Duodenal mucosa (tissue), 2 donors: ENCODE measurements around the gene SLC38A3.

Experiments used
- H3K27ac ChIP-seq: one replicate; pipeline ENCODE4 v1.7.0; 2013; ENCODE audit warnings: low read depth, low read length
- H3K27me3 ChIP-seq, 2 donors: one replicate each; pipeline ENCODE4 v1.7.0; 2013; ENCODE audit warnings: low read length in 2 of 2, control low read depth in 1 of 2; ENCODE audit not compliant: insufficient read depth in 2 of 2, control insufficient read depth in 1 of 2
- H3K36me3 ChIP-seq, 2 donors: one replicate each; pipeline ENCODE4 v1.7.0; 2013; ENCODE audit warnings: low read length in 2 of 2, control low read depth in 1 of 2; ENCODE audit not compliant: insufficient read depth in 2 of 2, control insufficient read depth in 1 of 2
- H3K4me1 ChIP-seq, 2 donors: one replicate each; pipeline ENCODE4 v1.7.0; 2013; ENCODE audit warnings: low read length in 2 of 2, control low read depth in 1 of 2; ENCODE audit not compliant: insufficient read depth in 2 of 2, control insufficient read depth in 1 of 2
- H3K4me3 ChIP-seq, 2 donors: one replicate each; pipeline ENCODE4 v1.7.0; 2013; ENCODE audit warnings: low read length in 2 of 2, low read depth in 1 of 2
- H3K9ac ChIP-seq, 2 donors: one replicate each; pipeline ENCODE4 v1.7.0; 2013; ENCODE audit warnings: low read length in 2 of 2, low read depth in 1 of 2
- H3K9me3 ChIP-seq, 2 donors: one replicate each; pipeline ENCODE4 v1.7.0; 2013; ENCODE audit warnings: low read length in 2 of 2, control low read depth in 1 of 2; ENCODE audit not compliant: control insufficient read depth in 1 of 2

The SLC38A3 gene

GRCh38 chr3:50190936-50191660 is 14.0 kb upstream of the SLC38A3 start, which contains the start of gene GNAT1:
Gene GNAT1 (plus strand): TSS chr3:50191610. CDS start chr3:50191726, 116 bp downstream.
- no peak within 1 kb of the TSS for H3K27ac ChIP-seq
- no peak within 1 kb of the TSS for H3K9ac ChIP-seq
- peaks cover 10 to 11% of the 10 kb centered on the region in 2 donors for H3K4me1 ChIP-seq
- no peak within 1 kb of the TSS for H3K4me3 ChIP-seq
- H3K9me3 ChIP-seq, result no peaks in the 10 kb centered on the region
- H3K36me3 ChIP-seq, result peaks cover 0 to 11% of the 10 kb centered on the region in 2 donors
- peaks cover 17 to 23% of the 10 kb centered on the region in 2 donors for H3K27me3 ChIP-seq

GRCh38 chr3:50192124-50192523 is 12.9 kb upstream of the SLC38A3 start:
- H3K9me3 ChIP-seq, result no peaks in the 10 kb centered on the region
- H3K4me1 ChIP-seq, result peaks cover 10 to 11% of the 10 kb centered on the region in 2 donors
- no peak overlapping the region for H3K27ac ChIP-seq
- H3K4me3 ChIP-seq, result no peak overlapping the region
- H3K36me3 ChIP-seq, result peaks cover 0 to 4% of the 10 kb centered on the region in 2 donors
- peaks cover 17 to 23% of the 10 kb centered on the region in 2 donors for H3K27me3 ChIP-seq
- no peak overlapping the region for H3K9ac ChIP-seq

- H3K27me3 ChIP-seq, result peaks cover 17 to 23% of the 10 kb centered on the region in 2 donors
- H3K27ac ChIP-seq, result no peak overlapping the region
- H3K9me3 ChIP-seq, result no peaks in the 10 kb centered on the region
- no peaks in the 10 kb centered on the region for H3K36me3 ChIP-seq
- no peak overlapping the region for H3K9ac ChIP-seq
- peaks cover 10 to 11% of the 10 kb centered on the region in 2 donors for H3K4me1 ChIP-seq
- H3K4me3 ChIP-seq, result no peak overlapping the region
Measured at GRCh38 chr3:50192689-50193141, 12.4 kb upstream of the SLC38A3 start.

- Histone ChIP-seq H3K4me3 (no peak overlapping the region), H3K9ac (no peak overlapping the region), H3K36me3 (no peaks in the 10 kb centered on the region), H3K4me1 (peaks cover 10 to 11% of the 10 kb centered on the region in 2 donors), H3K9me3 (no peaks in the 10 kb centered on the region), H3K27ac (no peak overlapping the region), H3K27me3 (peaks cover 17 to 23% of the 10 kb centered on the region in 2 donors)
Measured at GRCh38 chr3:50193286-50193685, 11.8 kb upstream of the SLC38A3 start.

- H3K4me3 ChIP-seq, result no peak overlapping the region
- H3K9ac ChIP-seq, result no peak overlapping the region
Measured at GRCh38 chr3:50193746-50194127, 11.3 kb upstream of the SLC38A3 start.

GRCh38 chr3:50194128-50194902 is 10.8 kb upstream of the SLC38A3 start:
- H3K4me3 ChIP-seq, result no peak overlapping the region
- peaks cover 10 to 11% of the 10 kb centered on the region in 2 donors for H3K4me1 ChIP-seq
- H3K9me3 ChIP-seq, result no peaks in the 10 kb centered on the region
- H3K36me3 ChIP-seq, result no peaks in the 10 kb centered on the region
- no peak overlapping the region for H3K9ac ChIP-seq
- no peak overlapping the region for H3K27ac ChIP-seq
- peaks cover 17 to 23% of the 10 kb centered on the region in 2 donors for H3K27me3 ChIP-seq

More at GRCh38 chr3:50193746-50194127, 11.3 kb upstream of the SLC38A3 start:
- Histone ChIP-seq H3K27me3 (peaks cover 17 to 23% of the 10 kb centered on the region in 2 donors), H3K27ac (no peak overlapping the region), H3K4me1 (peaks cover 10 to 11% of the 10 kb centered on the region in 2 donors), H3K9me3 (no peaks in the 10 kb centered on the region), H3K36me3 (no peaks in the 10 kb centered on the region)

- Histone ChIP-seq H3K9ac (no peak overlapping the region), H3K4me3 (no peak overlapping the region), H3K9me3 (no peaks in the 10 kb centered on the region), H3K4me1 (peaks cover 10 to 11% of the 10 kb centered on the region in 2 donors), H3K27ac (no peak overlapping the region), H3K36me3 (no peaks in the 10 kb centered on the region), H3K27me3 (peaks cover 17 to 23% of the 10 kb centered on the region in 2 donors)
Measured at GRCh38 chr3:50194903-50195500, 10.1 kb upstream of the SLC38A3 start.

- peaks cover 17 to 23% of the 10 kb centered on the region in 2 donors for H3K27me3 ChIP-seq
- no peak overlapping the region for H3K27ac ChIP-seq
Measured at GRCh38 chr3:50195501-50196252, 9.4 kb upstream of the SLC38A3 start.

GRCh38 chr3:50196253-50196801 is 8.7 kb upstream of the SLC38A3 start:
- Histone ChIP-seq H3K4me3 (no peak overlapping the region), H3K4me1 (peaks cover 10 to 11% of the 10 kb centered on the region in 2 donors), H3K36me3 (no peaks in the 10 kb centered on the region), H3K27ac (no peak overlapping the region), H3K9ac (no peak overlapping the region), H3K9me3 (no peaks in the 10 kb centered on the region), H3K27me3 (peaks cover 17 to 28% of the 10 kb centered on the region in 2 donors)

More at GRCh38 chr3:50195501-50196252, 9.4 kb upstream of the SLC38A3 start:
- H3K9ac ChIP-seq, result no peak overlapping the region
- peaks cover 10 to 11% of the 10 kb centered on the region in 2 donors for H3K4me1 ChIP-seq
- H3K9me3 ChIP-seq, result no peaks in the 10 kb centered on the region
- H3K36me3 ChIP-seq, result no peaks in the 10 kb centered on the region
- H3K4me3 ChIP-seq, result no peak overlapping the region
